GM11168 (cell line): ENCODE data around the gene OR2J2.
"Not testable (repeated sequence)": the region's sequence is repeated elsewhere in the genome, so short reads cannot be mapped to it uniquely, and the experiment has no call there.

ENCODE experiments used
- in situ Hi-C: fragments of 300-500 bp; cut with MboI; formaldehyde crosslinking; loops from one replicate; pipeline ENCODE4 v1.12.0; 2022; ENCODE audit warnings: low sequenced_read_pairs; ENCODE audit not compliant: unreplicated experiment

The OR2J2 gene

GRCh38 chr6:29218056-29218455 lies 47.3 kb downstream of the OR2J2 start:
- in situ Hi-C loops = not testable (repeated sequence)
